ENCODE measurements around the gene LAMA5.

DNA sequence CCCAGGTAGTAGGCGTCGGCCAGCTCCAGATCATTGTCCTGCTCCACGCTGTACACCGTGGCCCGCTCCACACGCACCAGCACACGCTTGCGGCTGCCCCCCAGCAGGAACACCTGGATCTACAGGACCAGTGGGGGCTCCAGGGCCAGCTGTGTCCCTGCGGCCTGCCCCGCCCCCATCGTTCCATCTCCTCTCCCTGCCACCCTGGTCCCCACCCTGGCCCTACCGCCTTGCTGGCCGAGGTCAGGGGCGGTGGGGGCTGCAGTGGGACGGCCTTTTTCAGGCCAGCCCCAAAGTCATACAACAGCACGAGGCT is 54.5 kb downstream of the LAMA5 start:
- TF ChIP-seq, protein P1, sequence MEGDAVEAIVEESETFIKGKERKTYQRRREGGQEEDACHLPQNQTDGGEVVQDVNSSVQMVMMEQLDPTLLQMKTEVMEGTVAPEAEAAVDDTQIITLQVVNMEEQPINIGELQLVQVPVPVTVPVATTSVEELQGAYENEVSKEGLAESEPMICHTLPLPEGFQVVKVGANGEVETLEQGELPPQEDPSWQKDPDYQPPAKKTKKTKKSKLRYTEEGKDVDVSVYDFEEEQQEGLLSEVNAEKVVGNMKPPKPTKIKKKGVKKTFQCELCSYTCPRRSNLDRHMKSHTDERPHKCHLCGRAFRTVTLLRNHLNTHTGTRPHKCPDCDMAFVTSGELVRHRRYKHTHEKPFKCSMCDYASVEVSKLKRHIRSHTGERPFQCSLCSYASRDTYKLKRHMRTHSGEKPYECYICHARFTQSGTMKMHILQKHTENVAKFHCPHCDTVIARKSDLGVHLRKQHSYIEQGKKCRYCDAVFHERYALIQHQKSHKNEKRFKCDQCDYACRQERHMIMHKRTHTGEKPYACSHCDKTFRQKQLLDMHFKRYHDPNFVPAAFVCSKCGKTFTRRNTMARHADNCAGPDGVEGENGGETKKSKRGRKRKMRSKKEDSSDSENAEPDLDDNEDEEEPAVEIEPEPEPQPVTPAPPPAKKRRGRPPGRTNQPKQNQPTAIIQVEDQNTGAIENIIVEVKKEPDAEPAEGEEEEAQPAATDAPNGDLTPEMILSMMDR (IDR thresholded peaks at IDR 0.05), result no peak
- TF ChIP-seq POLR2A (IDR thresholded peaks at IDR 0.05), result no peak

Data from right lobe of liver (tissue), 4 donors.